Skeletal muscle satellite cell (primary cell): ENCODE data around the gene RNU1-3.
"Not testable (repeated sequence)": the region's sequence is repeated elsewhere in the genome, so short reads cannot be mapped to it uniquely, and the experiment has no call there.

Experiments
- H3K27me3 ChIP-seq: 2 replicates; pipeline ENCODE4 v1.7.0; 2013; ENCODE audit warnings: low read length; ENCODE audit not compliant: control insufficient read depth, insufficient read depth
- H3K36me3 ChIP-seq: 2 replicates; pipeline ENCODE4 v1.7.0; 2013; ENCODE audit warnings: mild to moderate bottlenecking, control low read depth, low read length; ENCODE audit not compliant: insufficient read depth
- H3K4me1 ChIP-seq: 2 replicates; pipeline ENCODE4 v1.7.0; 2013; ENCODE audit warnings: low read length; ENCODE audit not compliant: control insufficient read depth, insufficient read depth
- H3K4me2 ChIP-seq: 2 replicates; pipeline ENCODE4 v1.7.0; 2013; ENCODE audit warnings: mild to moderate bottlenecking, low read length
- H3K4me3 ChIP-seq: 2 replicates; pipeline ENCODE4 v1.7.0; 2013; ENCODE audit warnings: low read length
- H3K9ac ChIP-seq: 2 replicates; pipeline ENCODE4 v1.7.0; 2013; ENCODE audit warnings: mild to moderate bottlenecking, low read depth, low read length, moderate library complexity
- H3K9me3 ChIP-seq: replicated peaks from 2 replicates; pipeline ENCODE4 v1.7.0; 2013; ENCODE audit warnings: mild to moderate bottlenecking, control low read depth, low read length

RNU1-3 gene

GRCh38 chr1:16676661-16677523 lies 10.1 kb upstream of the RNU1-3 start:
- H3K4me1 ChIP-seq, H3K4me3 ChIP-seq, H3K9me3 ChIP-seq, H3K27me3 ChIP-seq, H3K9ac ChIP-seq, H3K36me3 ChIP-seq, H3K4me2 ChIP-seq: not testable (repeated sequence)

GRCh38 chr1:16675118-16675510 lies 8.4 kb upstream of the RNU1-3 start:
- H3K4me1 ChIP-seq, H3K36me3 ChIP-seq, H3K4me3 ChIP-seq, H3K9ac ChIP-seq, H3K9me3 ChIP-seq, H3K4me2 ChIP-seq, H3K27me3 ChIP-seq: not testable (repeated sequence)

- H3K4me2 ChIP-seq, H3K4me1 ChIP-seq, H3K36me3 ChIP-seq, H3K27me3 ChIP-seq, H3K9me3 ChIP-seq, H3K4me3 ChIP-seq, H3K9ac ChIP-seq: not testable (repeated sequence)
These were observed 7.2 kb upstream of the RNU1-3 start for GRCh38 chr1:16673976-16674375.

- H3K27me3 ChIP-seq, H3K4me1 ChIP-seq, H3K4me2 ChIP-seq, H3K4me3 ChIP-seq, H3K9ac ChIP-seq, H3K36me3 ChIP-seq, H3K9me3 ChIP-seq: not testable (repeated sequence)
These were observed 912 bp downstream of the RNU1-3 start for GRCh38 chr1:16665836-16666235.

- H3K4me2 ChIP-seq, H3K4me1 ChIP-seq, H3K4me3 ChIP-seq, H3K27me3 ChIP-seq, H3K9ac ChIP-seq, H3K9me3 ChIP-seq, H3K36me3 ChIP-seq: not testable (repeated sequence)
These were observed 8.5 kb downstream of the RNU1-3 start for GRCh38 chr1:16658234-16658633.

- not testable (repeated sequence) for H3K36me3 ChIP-seq, H3K9ac ChIP-seq, H3K9me3 ChIP-seq, H3K4me3 ChIP-seq, H3K27me3 ChIP-seq, H3K4me1 ChIP-seq, H3K4me2 ChIP-seq
These were observed 9.6 kb downstream of the RNU1-3 start for GRCh38 chr1:16656981-16657683.

- H3K4me1 ChIP-seq, H3K36me3 ChIP-seq, H3K4me2 ChIP-seq, H3K9me3 ChIP-seq, H3K9ac ChIP-seq, H3K27me3 ChIP-seq, H3K4me3 ChIP-seq: not testable (repeated sequence)
These were observed 10.2 kb downstream of the RNU1-3 start for GRCh38 chr1:16656574-16656973.

- H3K4me3 ChIP-seq, H3K36me3 ChIP-seq, H3K4me1 ChIP-seq, H3K9ac ChIP-seq, H3K9me3 ChIP-seq, H3K4me2 ChIP-seq: not testable (repeated sequence)
- H3K27me3 ChIP-seq = peaks cover 20% of the 10 kb centered on the region
These were observed 15.2 kb downstream of the RNU1-3 start for GRCh38 chr1:16651560-16651959.

- H3K9me3 ChIP-seq, H3K9ac ChIP-seq, H3K4me3 ChIP-seq, H3K36me3 ChIP-seq, H3K4me1 ChIP-seq, H3K4me2 ChIP-seq: not testable (repeated sequence)
- H3K27me3 ChIP-seq = peaks cover 20% of the 10 kb centered on the region
These were observed 16.8 kb downstream of the RNU1-3 start for GRCh38 chr1:16649960-16650359.

- not testable (repeated sequence) for H3K36me3 ChIP-seq, H3K9ac ChIP-seq, H3K4me2 ChIP-seq, H3K9me3 ChIP-seq, H3K4me1 ChIP-seq, H3K4me3 ChIP-seq
- H3K27me3 ChIP-seq = peaks cover 20% of the 10 kb centered on the region
These were observed 17.4 kb downstream of the RNU1-3 start for GRCh38 chr1:16649390-16649789.

GRCh38 chr1:16648756-16649155 lies 18.0 kb downstream of the RNU1-3 start:
- peaks cover 20% of the 10 kb centered on the region for H3K27me3 ChIP-seq
- H3K9ac ChIP-seq, H3K4me3 ChIP-seq: not testable (repeated sequence)

GRCh38 chr1:16648250-16648649 lies 18.5 kb downstream of the RNU1-3 start:
- not testable (repeated sequence) for H3K9me3 ChIP-seq, H3K9ac ChIP-seq, H3K4me2 ChIP-seq, H3K4me3 ChIP-seq, H3K36me3 ChIP-seq
- Histone ChIP-seq H3K4me1 (peaks cover 14% of the 10 kb centered on the region), H3K27me3 (peaks cover 20% of the 10 kb centered on the region)

More at GRCh38 chr1:16648756-16649155, 18.0 kb downstream of the RNU1-3 start:
- H3K9me3 ChIP-seq, H3K4me2 ChIP-seq, H3K36me3 ChIP-seq, H3K4me1 ChIP-seq: not testable (repeated sequence)
